NCI-H69 (cell line): ENCODE data around the gene ACTR6.
"Not testable (repeated sequence)": the region's sequence is repeated elsewhere in the genome, so short reads cannot be mapped to it uniquely, and the experiment has no call there.

Source experiments
- DNase-seq: peaks from one replicate; lab custom pipeline; 2025; lab: John Stamatoyannopoulos, UW

ACTR6 gene

DNA sequence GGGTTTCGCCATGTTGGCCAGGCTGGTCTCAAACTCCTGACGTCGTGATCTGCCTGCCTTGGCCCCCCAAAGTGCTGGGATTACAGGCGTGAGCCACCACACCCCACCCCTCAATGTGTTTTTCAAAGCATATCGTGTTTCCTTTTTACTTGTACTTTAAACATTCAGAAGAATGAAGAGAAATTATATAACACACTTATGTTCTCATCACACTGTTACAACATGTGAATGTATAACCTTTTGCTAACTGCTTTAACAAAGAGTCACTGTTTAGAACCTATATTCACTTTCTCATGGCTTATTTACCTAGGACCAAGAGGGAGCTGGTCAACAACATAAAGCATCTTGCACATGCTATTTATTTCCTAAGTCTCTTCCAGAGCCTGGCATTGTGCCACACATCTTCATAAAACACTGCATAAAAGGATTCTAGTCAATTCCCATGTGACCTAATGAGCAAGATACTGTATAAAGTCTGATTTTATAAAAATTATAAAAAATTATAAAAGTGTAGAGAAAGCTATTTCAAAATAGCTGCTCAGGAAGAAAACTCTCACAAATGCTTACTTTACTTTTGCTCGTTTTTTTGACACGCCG is 16.0 kb upstream of the ACTR6 start:
- DNase-seq, result peak; percentile 45

DNA sequence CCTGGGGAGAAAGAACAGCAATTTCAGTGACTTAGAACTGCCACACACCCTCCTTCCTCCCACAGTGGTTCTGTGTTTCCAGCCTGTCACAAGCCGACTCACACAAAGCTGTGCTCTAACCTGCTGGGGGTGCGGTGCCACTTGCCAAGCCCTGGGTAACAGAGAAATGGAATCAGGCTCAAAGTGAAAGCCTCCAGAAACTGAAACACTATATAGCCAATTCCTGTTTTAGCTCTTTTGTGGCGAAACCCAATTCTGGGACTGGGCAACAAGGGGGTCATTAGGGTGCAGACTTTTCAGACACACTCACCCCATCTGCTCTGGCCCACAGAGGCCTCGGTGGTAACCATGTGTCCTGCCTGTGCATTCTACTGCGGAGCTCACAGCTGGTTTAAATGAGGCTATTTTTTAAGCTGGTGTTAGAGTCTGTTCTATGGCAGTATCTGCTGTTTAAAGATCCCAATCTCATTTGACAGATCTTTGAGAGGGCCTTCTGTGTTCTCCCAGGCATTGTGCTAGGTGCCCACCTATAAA is 15.2 kb upstream of the ACTR6 start:
- DNase-seq, result no peak

DNA sequence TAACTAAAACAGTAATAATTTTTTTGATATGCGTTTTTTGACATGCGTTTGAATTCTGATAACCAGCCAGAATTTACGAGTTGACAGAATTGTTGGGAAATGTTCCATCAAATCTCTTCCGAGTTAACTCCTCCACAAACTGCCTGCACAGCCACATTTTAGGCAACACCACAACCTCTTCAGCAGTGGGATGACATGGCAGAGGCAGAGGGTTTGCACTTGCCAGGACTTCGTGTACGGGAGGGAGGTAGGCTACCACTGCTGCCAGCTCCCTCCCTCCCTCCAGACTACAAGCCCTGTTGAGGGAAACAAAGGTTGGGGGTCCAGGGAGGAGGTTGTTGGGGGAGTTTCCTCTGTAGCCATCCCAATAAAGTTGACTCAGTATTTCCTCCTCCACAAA is 14.5 kb upstream of the ACTR6 start:
- DNase-seq, result no peak

DNA sequence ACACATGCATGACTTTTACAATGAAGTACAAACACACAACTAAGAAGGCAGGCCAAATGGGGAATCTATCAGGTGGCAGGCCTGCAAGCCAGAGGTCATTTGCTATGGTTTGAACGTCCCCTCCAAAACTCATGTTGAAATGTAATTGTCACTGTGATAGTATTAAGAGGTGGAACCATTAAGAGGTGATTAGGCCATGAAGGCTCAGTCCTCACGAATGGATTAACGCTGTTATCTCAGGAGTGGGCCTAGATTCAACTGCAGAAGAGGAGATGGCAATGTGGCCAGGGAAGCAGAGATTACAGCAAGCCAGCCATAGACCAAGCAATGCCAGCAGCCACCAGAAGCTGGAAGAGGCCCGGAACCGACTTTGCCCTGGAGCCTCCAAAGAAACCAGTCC is 13.5 kb upstream of the ACTR6 start:
- DNase-seq, result no peak

DNA sequence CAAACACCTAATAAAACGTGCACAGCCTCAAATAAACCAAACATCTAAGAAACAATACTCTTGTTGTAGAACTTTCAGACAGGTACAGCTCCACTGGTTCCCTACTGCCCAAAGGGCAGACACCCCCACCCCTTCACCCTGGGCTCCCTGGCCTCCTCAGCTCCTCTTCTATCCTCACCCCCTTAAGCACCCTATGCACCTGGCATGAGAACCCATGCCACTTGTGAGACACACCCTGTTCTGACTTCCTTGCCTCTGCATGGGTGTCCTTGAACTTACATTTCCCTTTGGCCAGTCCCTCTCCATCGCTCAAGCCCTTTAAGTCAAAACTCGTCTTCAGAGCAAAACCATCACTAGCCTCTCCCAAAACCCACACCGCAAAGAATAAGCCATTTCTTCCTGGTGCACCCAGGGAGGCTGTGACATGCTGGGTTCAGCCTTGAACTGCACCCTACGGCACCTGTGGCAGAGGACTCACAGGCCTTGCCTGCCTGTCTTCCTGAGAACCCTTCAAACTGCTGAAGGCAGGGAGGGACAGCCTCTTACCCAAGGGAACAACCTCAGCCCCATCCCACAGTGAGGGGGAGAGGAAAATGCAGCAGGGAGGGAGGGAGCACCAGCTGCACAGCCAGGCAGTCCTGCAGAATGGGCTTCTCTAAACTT is 12.6 kb upstream of the ACTR6 start:
- DNase-seq, result no peak

DNA sequence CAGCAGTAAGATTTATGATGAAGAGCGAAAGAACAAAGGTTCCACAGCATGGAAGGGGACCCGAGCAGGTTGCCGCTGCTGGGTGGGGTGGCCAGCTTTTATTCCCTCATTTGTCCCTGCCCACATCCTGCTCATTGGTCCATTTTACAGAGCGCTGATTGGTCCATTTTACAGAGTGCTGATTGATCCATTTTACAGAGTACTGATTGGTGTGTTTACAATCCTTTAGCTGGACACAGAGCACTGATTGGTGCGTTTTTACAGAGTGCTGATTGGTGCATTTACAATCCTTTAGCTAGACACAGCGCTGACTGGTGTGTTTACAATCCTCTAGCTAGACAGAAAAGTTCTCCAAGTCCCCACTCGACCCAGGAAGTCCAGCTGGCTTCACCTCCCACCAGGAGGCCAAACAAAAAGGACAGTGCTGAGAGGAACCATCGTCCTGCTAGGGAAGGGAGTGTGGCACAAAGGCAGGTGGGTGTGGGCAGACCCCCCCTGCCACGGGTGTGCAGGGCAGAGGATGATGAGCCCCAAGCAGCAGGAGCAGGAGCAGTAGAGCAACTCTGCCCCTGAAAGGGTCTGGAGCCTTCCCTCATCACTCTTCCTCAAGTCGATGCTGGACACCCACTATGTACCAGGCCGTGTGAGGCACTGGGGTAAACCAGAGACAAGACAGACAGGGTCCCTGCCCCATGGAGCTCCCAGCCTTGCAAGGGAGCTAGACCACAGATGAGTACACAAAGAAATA is 11.6 kb upstream of the ACTR6 start:
- not testable (repeated sequence) for DNase-seq

DNA sequence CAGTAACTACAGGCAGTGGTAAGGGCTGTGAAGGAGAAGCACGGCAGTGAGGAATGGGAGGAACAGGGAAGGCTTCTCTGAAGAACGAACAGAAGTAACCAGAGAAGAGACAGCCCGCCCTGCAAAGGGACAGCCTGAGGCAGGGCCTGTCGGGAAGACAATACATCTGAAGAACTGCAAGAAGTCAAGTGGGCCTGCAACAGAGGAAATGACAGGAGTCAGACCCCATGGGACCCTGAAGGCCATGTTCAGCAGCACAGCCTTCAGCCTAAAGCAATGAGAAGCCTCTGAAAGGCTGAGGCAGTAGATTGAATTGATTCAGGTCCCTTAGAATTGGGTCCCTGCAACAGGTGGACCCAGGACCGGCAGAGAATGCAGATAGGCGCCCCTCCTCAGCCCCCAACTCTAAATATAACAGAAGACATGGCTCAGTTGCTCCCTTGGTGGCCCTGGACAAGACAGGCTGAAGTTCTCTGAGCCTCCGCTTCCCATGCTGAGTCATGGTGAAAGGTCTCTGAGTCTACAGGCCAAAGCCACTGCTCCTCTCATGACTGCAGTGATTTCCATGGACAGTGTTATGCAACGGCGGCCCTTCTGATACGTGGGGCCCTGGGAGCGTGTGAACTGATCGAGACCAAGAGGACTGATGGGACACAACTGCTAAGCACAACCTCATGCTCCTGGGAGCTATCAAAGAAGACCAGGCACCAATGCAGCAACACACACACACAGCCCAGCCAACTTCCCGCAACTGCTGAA is 10.8 kb upstream of the ACTR6 start:
- no peak for DNase-seq

DNA sequence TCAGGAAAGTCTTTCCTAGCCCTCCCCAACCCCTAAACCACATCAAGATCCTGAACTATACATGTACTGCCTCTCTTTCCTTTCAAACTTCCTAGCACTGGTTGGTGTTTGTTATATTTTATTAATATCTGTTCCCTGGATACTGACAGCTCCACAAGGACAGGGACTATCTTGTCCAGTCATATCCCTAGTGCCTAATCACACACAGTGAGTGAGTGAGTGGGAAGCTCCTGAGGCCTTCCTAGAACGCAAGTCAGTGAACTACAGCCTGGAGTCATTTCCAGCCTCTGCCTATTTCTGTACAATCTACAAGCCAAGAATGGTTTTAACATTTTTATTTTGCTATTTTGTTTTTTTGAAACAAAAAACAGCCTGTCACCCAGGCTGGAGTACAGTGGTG is 7.5 kb upstream of the ACTR6 start:
- DNase-seq, result no peak

DNA sequence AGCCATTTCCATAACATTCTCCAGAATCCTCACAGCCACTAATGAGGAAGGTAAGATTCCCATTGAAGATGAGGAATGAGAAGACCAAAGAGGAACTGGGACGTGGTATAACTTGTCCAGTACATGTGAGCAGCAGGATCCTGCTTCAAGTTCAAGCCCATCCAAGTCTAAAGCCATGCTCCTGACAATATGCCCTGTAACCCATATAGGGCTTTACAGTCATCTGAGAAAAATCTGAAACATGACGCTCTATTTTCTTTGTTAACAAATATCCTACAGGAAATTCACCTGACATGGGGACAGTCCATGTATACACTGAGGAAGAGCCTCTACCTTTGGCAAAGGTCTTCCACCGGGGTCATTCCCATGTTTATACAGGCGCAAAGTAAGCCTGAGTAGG is 3.1 kb upstream of the ACTR6 start:
- DNase-seq, result no peak

DNA sequence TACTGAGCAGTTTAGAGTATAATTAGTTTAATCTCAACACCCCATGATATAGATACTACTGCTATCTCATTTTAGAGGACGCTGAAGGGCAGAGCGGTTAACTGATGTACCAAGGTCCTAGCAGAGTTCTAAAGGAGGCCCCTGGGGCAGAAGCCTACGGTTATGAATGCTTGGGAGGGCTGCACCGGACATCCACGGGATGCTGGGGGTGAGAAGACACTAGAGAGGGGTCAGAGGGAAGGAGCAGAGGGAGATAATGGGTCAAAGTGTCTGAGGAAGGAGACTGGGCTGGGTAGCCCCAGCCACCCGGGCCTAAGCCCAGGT is 1.6 kb upstream of the ACTR6 start:
- peak; percentile 47 for DNase-seq

DNA sequence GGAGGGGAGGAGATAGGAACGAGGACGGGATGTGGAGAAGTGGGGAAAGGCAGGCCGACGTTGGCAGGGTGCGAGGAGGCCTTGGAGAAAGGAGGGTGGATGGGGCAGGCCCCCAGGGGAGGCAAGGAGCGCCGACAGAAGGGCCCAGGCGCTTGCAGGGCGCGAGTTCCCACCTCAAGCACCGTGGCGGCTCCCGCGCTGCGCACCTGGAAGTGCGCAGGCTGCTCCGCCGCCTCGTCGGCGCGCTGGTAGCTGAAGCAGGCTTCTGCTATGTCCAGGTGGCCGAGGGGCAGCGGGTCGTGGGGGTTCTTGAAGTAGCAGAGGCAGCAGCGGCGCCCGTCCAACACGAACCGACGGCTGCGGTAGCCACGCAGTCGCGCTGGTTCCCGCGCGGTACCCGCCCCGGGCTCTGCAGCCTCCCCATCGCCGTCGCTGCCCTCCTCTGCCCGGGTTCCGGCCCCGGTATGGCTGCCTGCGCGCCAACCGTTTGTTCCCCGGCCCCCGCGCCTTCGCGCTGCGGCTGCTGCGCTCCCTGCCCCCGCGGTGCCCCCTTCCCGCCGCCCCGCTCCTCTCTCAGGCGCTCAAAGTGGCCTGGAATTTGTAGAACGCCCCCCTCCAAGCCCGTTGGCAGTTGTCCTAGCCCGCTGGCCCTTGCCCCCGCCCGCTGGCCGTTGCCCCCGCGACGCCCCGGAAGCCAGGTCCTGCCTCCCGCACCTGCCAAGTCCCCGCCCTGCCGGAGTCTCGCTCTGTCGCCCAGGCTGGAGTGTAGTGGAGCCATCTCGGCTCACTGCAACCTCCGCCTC is 1.1 kb upstream of the ACTR6 start:
- peak; percentile 93 for DNase-seq

DNA sequence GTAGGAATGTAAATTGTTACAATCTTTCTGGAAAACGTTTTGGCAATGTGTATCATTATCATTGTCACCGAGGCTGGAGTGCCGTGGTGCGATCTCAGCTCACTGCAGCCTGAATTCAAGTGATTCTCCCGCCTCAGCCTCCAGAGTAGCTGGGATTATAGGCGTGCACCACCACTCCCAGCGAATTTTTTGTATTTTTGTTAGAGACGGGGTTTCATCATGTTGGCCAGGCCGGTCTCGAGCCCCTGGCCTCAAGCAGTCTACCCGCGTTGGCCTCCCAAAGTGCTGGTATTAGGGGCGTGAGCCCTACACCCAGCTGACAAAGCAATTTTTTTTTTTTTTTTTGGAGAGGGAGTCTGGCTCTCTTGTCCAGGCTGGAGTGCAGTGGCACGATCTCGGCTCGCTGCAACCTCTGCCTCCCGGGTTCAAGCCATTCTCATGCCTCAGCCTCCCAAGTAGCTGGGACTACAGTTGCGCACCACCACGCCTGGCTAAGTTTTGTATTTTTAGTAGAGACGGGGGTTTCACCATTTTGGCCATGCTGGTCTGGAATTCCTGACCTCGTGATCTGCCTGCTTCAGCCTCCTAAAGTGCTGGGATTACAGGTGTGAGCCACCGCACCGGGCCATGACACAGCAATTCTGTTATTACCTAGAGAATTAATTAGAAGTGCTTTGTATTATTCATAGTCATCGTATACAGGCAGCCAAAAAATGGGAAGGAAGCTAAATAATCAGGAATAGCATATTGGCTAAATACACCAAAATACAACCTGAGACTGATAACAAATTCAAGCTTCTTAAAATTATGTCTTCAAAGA is 1.2 kb downstream of the ACTR6 start:
- no peak for DNase-seq

DNA sequence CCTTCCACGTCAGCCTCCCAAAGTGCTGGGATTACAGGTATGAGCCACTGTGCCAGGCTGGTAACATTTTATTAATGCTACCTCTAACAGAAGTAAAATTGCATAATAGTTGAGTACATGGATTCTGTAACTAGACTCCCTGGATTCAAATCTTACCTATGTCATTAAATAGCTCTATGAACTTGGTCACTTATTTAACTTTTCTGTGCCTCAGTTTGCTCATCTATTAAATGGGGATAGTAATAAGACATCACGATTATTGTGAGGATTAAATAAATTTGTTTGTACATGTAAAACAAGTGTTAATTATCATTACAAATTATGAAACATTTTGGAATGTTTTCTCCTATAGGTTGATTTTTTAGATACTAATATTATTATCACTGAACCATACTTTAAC is 6.7 kb downstream of the ACTR6 start:
- DNase-seq, result no peak

DNA sequence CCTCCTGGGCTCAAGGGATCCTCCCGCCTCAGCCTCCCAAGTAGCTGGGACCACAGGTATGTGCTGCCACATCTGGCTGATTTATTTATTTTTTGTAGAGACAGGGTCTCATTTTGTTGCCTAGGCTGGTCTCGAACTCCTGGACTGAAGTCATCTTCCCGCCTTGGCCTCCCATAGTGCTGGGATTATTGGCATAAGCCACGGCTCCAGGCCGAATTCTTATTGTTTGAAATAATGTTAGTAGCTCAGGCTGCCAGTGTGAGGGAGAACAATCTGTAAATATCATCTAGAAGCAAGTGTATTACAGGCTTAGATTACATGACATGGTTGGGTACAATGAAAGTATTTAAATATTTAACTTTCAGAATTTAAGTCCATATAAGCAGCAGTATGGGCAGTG is 8.2 kb downstream of the ACTR6 start:
- DNase-seq, result no peak

DNA sequence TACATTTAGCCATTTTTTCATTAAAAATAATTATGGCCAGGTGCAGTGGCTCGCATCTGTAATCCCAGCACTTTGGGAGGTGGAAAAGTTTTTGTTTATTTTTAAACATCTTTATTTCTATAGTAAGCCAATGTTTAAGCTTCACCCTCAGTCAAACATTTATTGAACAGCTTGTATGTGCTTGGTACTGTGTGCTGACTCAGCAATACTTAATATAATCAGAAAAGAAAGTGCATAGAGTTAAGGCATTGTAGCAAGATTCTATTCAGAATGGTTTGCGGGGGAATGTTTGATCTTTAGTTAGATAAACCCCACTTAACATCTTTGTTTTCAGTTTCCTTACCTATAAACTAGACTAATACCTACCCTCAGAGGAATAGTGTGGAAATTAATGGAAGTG is 11.1 kb downstream of the ACTR6 start:
- no peak for DNase-seq

DNA sequence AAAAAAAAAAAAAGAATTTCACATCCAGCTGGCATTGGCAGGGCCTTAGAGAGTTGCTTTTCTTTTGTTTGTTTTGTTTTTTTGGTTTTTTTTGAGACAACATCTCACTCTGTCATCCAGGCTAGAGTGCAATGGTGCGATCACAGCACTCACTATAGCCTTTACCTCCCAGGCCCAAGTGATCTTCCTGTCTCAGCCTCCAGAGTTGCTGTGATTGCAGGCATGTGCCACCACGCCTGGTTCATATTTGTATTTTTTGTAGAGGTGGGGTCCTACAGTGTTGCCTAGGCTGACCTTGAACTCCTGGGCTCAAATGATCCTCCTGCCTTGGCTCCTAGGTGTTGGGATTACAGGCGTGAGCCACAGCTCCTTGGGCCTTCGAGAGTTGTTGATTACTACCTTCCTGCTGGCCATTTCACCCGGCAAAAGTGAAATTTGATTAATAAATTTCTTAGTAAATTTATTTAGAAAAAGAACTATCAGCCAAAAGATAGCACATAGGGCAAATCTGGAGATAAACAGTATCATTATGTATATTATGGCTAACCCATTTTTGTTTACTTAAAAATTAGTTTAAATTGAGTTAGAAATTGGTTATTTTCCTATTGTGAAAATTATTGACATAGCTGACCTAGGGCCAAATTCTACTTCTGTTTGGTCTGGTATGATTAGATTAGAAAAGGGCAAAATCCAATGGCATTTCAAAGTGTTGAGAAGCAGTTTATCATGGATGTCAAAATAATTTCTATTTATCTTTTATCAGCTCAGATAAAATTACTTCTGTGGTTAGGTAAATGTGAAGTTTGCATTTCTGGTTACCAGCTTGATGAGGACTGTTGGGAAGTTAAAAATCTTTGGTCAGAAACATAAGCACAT is 12.6 kb downstream of the ACTR6 start:
- DNase-seq, result no peak

DNA sequence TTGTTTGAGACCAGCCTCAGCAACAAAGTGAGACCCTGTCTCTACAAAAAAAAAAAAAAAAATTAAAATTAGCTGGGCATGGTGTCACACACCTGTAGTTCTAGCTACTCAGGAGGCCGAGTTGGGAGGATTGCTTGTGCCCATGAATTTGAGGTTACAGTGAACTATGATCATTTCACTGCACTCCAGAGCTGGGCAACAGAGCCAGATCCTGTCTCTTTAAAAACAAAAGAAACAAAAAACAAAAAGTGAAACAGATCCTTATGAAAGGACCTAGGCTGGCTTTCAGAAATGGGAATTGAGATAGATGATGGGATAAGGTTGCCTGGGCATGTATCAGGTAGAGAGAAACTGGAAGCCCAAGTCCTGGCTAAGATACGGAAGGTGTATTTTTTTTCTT is 13.9 kb downstream of the ACTR6 start:
- no peak for DNase-seq

DNA sequence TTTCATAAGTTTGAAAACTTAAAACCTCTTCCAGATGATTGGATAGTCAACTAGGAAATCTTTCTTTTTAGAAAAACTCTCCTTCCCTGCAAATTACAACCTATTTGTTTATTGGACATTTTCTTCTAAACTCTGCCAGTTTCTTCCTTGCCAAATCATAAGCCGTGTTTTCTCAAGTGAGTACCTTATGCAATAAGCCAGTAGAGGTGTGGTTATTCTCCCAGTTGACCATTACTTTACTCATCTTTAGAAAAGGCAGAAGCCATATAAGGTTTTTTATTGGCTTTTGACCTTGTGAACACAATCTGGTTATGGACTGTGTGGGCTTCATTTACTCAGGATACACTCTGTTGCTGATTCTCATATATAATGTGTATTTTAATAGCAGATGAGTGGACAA is 14.6 kb downstream of the ACTR6 start:
- DNase-seq, result no peak

DNA sequence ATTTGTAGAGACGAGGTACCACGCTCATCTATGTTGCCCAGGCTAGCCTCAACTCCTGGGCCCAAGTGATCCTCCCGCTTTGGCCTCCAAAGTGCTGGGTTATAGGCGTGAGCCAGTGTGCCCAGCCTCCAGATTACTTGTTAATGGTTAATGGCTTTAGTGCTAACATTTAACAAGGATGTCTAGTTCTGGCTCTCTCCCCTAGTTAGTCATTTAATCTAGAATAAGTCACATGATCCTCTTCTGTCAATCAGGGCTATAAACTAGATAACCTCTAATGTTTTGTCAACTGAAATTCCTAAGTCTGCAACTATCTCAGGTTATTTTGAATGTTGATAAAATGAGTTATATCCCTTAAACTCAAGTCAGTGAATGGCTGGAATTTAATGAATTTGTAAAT is 15.7 kb downstream of the ACTR6 start:
- no peak for DNase-seq
